Ovary (tissue), 9 donors: ENCODE measurements around the gene CEP112. TPM values are rescaled to one million over a fixed set of nuclear protein-coding genes. Genes with fewer than 3 reads are reported as not detected.

Experiments used
- DNase-seq, 5 donors: peaks; one replicate each; pipeline ENCODE4 v3.0.0-alpha.2; 2019 to 2020
- H3K27ac ChIP-seq, 2 donors: fragments of 200-600 bp; one replicate each; pipeline versions ENCODE4 v1.5.1 to v1.8.0; 2019 to 2022
- H3K27me3 ChIP-seq: fragments of 200-600 bp; one replicate; pipeline ENCODE4 v1.8.0; 2022
- H3K36me3 ChIP-seq: fragments of 200-600 bp; sonication (generic); one replicate; pipeline ENCODE4 v1.5.1; 2019
- H3K4me1 ChIP-seq: one replicate; pipeline ENCODE4 v1.8.1; 2013; ENCODE audit warnings: mild to moderate bottlenecking, moderate library complexity; ENCODE audit not compliant: insufficient read depth
- H3K4me3 ChIP-seq: fragments of 200-600 bp; sonication (generic); one replicate; pipeline ENCODE4 v1.5.1; 2017
- H3K9me3 ChIP-seq, 2 donors: fragments of 200-600 bp in 1 of 2; sonication (generic) in 1 of 2; one replicate each; pipeline versions ENCODE4 v1.5.1 to v1.8.1; 2013 to 2019; ENCODE audit warnings: mild to moderate bottlenecking in 1 of 2, moderate library complexity in 1 of 2
- EP300 ChIP-seq: sonication (generic); formaldehyde crosslinking; IDR thresholded peaks from one replicate; pipeline ENCODE4 v1.6.1; 2017; ENCODE audit warnings: antibody characterized with exemption
- POLR2A ChIP-seq: fragments of 450-650 bp; IDR thresholded peaks from one replicate; pipeline ENCODE4 v1.6.1; 2017; ENCODE audit warnings: antibody characterized with exemption, mild to moderate bottlenecking, moderate library complexity
- WGBS, 3 donors: extraction: QIAGEN DNeasy Blood & Tissue Kit in 1 of 3; methylation state at CpG; one replicate each; pipeline versions ENCODE4 v1.1.5 to v1.1.7; 2013 to 2017; 5-methylcytosine and 5-hydroxymethylcytosine counted together
- intact Hi-C, 4 donors: fragments of 100-400 bp; cut with DNase I; formaldehyde crosslinking; loops; one replicate each; pipeline versions ENCODE4 v1.11.0 to v1.15.1; 2022 to 2023
- polyA plus RNA-seq, 2 donors: library from polyadenylated mRNA; stranded (reverse); fragments of 200-250 nt in 1 of 2; fragments of 350-450 nt in 1 of 2; fragmentation: Illumina TruSeq in 1 of 2; extraction: RNeasy Lipid Tissue Mini Kit (QIAGEN cat#74804) in 1 of 2; gene quantifications; one replicate each; pipeline ENCODE4 v1.2.3, GENCODE V29; 2013 to 2014
- total RNA-seq, 7 donors: library from RNA; depleted of rRNA in 2 of 7; stranded (reverse); fragments of >200 nt in 2 of 7; fragmentation: NEBNext Ultra II Directional in 3 of 7; extraction: Animal tissue kit (Norgen Biotek cat#: 25700) in 3 of 7; gene quantifications; one replicate each; pipeline versions ENCODE4 v1.1.0 to v1.2.4, GENCODE V29; 2016 to 2023
- TF ChIP-seq, protein P1 (sequence below), 3 donors: fragments of 450-650 bp in 2 of 3; fragments of 200-600 bp in 1 of 3; IDR thresholded peaks; one replicate each; pipeline versions ENCODE4 v1.5.1 to v1.8.0; 2016 to 2022; ENCODE audit warnings: antibody characterized with exemption in 3 of 3, mild to moderate bottlenecking in 1 of 3
- donor health status: DM: no; HTN: no; CAD: no; lungs with moderate emphysema.
- donor health status: DM: no; HTN: no; CAD: no.
- donor health status: Bipolar disorder and iron deficiency.
- donor health status: DM: yes; HTN: yes; CAD: no.
- donor health status: DM: no; HTN: no; CAD: no.
- donor health status: DM: yes; HTN: yes; CAD: no.

CEP112 gene
- total and polyA plus RNA-seq, 9 donors: 9.3 to 25.5 (median 16.9) TPM

DNA sequence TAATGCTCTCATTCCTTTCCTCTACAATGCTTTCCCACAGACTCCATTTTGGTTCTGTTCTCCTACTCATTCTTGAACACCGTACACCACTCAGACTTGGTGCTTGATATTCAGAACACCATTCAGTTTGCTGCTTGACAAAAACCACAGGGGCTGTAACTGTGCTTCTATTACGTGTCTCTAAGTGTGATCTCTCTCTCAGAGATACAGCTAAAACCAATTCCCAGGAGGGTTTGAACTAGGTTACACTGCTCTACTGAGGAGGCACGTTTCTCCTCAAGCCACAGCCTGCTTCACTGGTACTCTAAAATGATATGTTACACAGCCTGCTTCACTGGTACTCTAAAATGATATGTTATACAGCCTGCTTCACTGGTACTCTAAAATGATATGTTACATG lies 175.7 kb downstream of the CEP112 start:
- intact Hi-C loops: no loop called here

GRCh38 chr17:66008680-66009079 lies 183.3 kb downstream of the CEP112 start:
- TF ChIP-seq POLR2A (no peak), EP300 (no peak)
- TF ChIP-seq, protein P1, sequence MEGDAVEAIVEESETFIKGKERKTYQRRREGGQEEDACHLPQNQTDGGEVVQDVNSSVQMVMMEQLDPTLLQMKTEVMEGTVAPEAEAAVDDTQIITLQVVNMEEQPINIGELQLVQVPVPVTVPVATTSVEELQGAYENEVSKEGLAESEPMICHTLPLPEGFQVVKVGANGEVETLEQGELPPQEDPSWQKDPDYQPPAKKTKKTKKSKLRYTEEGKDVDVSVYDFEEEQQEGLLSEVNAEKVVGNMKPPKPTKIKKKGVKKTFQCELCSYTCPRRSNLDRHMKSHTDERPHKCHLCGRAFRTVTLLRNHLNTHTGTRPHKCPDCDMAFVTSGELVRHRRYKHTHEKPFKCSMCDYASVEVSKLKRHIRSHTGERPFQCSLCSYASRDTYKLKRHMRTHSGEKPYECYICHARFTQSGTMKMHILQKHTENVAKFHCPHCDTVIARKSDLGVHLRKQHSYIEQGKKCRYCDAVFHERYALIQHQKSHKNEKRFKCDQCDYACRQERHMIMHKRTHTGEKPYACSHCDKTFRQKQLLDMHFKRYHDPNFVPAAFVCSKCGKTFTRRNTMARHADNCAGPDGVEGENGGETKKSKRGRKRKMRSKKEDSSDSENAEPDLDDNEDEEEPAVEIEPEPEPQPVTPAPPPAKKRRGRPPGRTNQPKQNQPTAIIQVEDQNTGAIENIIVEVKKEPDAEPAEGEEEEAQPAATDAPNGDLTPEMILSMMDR (IDR thresholded peaks at IDR 0.05): no peak
- Histone ChIP-seq H3K27me3 (no peaks in the 10 kb centered on the region), H3K4me3 (no peak overlapping the region), H3K27ac (no peak overlapping the region), H3K4me1 (no peaks in the 10 kb centered on the region), H3K36me3 (no peaks in the 10 kb centered on the region), H3K9me3 (no peaks in the 10 kb centered on the region)
- WGBS, 3 donors: 0 to 100% (median 0%) methylated on average over 1 of the region's 1 CpG
- intact Hi-C loops: no loop called here
- DNase-seq: no peak

More for the DNA sequence above, 175.7 kb downstream of the CEP112 start:
- H3K27me3 ChIP-seq: no peaks in the 10 kb centered on the region
- no peaks in the 10 kb centered on the region for H3K36me3 ChIP-seq
- no peak for DNase-seq
- WGBS, 3 donors: 63 to 66% (median 64%) methylated on average over 3 of the region's 3 CpGs
- H3K27ac ChIP-seq: no peak overlapping the region
- no peaks in the 10 kb centered on the region for H3K9me3 ChIP-seq
- H3K4me1 ChIP-seq: no peaks in the 10 kb centered on the region
- no peak for TF ChIP-seq EP300
- no peak for TF ChIP-seq POLR2A
- TF ChIP-seq, protein P1 (IDR thresholded peaks at IDR 0.05): no peak
- H3K4me3 ChIP-seq: no peak overlapping the region

DNA sequence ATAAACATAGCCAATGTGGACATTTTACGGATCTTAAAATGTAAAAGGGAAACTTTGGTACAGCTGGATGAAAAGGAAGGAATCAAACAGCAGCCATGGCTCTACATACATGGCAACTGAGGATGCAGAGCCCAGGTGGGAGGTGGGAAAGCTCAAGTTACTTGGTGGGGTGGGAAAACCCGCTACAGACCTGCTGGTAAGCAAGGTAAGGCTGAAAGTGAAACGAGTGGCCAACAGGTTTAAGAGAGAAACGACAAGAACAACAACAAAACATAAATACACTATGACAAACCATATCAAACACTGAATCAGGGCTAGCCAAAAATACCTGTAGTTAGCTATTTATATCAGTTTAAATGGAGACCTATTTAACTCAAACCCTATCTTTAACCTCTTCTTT lies 185.3 kb downstream of the CEP112 start:
- WGBS, 3 donors: 81 to 87% (median 86%) methylated on average over 4 of the region's 4 CpGs
- TF ChIP-seq POLR2A (no peak), EP300 (no peak)
- TF ChIP-seq, protein P1 (IDR thresholded peaks at IDR 0.05): no peak

DNA sequence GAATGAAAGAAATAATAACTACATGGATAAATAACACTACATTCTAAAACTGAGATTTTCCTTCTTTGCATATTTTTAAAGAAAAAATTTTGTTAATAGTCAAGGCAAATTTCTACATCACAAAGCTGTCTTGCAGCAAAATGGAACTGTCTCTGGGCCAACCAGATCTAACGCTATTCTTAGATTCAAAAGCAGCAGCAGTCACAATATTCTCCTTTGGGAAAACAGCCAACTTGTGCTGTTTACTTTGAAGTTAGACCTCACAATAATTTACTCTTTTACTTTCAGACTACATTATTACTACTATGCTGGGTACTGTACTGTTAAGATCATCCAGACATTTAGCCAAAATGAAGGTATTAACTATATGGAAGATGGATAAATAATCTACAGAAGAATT lies 189.1 kb downstream of the CEP112 start:
- TF ChIP-seq POLR2A: no peak
- TF ChIP-seq, protein P1 (IDR thresholded peaks at IDR 0.05): no peak
- no peak for TF ChIP-seq EP300
- Histone ChIP-seq H3K4me1 (no peaks in the 10 kb centered on the region), H3K36me3 (no peaks in the 10 kb centered on the region), H3K9me3 (no peaks in the 10 kb centered on the region), H3K4me3 (no peak overlapping the region), H3K27me3 (no peaks in the 10 kb centered on the region), H3K27ac (no peak overlapping the region)
- intact Hi-C loops: no loop called here
- WGBS, 3 donors: 4 to 6% (median 5%) methylated on average over 1 of the region's 1 CpG
- no peak for DNase-seq

More for the DNA sequence above, 185.3 kb downstream of the CEP112 start:
- Histone ChIP-seq H3K4me3 (no peak overlapping the region), H3K4me1 (no peaks in the 10 kb centered on the region), H3K27ac (no peak overlapping the region), H3K9me3 (no peaks in the 10 kb centered on the region), H3K36me3 (no peaks in the 10 kb centered on the region), H3K27me3 (no peaks in the 10 kb centered on the region)
- intact Hi-C loops: no loop called here
- DNase-seq: no peak
